B cell (primary cell): ENCODE measurements around the gene ARHGAP22.

Source experiments
- EZH2 ChIP-seq: IDR thresholded peaks from 2 replicates; pipeline ENCODE4 v1.6.1; 2012; ENCODE audit warnings: borderline replicate concordance, low read depth, mild to moderate bottlenecking, moderate library complexity, low read length; ENCODE audit not compliant: insufficient read depth, poor library complexity, severe bottlenecking
- TF ChIP-seq, protein P1 (sequence below): fragments of 200-600 bp; IDR thresholded peaks from one replicate; pipeline ENCODE4 v1.8.0; 2022; ENCODE audit warnings: antibody characterized with exemption, mild to moderate bottlenecking

DNA sequence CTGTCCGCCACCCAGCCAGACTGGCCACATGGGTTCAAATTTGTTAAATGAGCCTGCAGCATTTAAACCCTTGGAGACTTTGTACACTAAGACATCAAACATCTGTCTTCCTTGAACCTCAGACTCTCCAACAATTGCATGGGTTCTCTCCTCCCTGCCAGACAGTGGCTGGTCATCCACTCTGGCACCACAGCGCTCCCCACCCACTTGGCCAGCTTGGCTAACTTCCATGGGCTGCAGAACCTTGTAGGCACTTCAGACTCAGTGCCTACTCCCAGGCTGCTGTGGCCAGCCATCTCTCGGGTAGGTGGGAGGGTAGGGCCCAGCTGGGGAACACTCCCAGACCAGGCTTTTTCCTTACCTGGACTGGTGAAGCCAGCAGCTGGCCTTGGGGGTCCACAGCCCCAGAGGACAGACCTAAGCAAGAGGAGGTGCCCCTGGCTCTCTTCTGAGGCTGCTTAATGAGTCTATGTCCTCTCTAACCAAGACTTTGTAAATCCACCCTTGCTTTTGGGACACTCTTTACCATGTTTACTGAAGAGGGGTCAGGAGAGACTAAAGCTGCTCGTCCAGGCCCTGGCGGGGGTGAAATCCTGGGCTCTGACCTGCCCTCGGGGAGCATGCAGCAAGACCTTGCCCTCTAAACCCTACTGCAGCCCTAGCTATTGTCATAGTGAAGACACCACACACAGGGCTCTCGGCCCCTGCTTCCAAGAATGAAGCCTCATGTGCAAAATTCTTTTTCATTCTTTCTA, 82.7 kb downstream of the ARHGAP22 start:
- TF ChIP-seq, protein P1, sequence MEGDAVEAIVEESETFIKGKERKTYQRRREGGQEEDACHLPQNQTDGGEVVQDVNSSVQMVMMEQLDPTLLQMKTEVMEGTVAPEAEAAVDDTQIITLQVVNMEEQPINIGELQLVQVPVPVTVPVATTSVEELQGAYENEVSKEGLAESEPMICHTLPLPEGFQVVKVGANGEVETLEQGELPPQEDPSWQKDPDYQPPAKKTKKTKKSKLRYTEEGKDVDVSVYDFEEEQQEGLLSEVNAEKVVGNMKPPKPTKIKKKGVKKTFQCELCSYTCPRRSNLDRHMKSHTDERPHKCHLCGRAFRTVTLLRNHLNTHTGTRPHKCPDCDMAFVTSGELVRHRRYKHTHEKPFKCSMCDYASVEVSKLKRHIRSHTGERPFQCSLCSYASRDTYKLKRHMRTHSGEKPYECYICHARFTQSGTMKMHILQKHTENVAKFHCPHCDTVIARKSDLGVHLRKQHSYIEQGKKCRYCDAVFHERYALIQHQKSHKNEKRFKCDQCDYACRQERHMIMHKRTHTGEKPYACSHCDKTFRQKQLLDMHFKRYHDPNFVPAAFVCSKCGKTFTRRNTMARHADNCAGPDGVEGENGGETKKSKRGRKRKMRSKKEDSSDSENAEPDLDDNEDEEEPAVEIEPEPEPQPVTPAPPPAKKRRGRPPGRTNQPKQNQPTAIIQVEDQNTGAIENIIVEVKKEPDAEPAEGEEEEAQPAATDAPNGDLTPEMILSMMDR, result no peak
- TF ChIP-seq EZH2, result no peak
